ENCODE data around the gene FLOT1.

The FLOT1 gene, protein sequence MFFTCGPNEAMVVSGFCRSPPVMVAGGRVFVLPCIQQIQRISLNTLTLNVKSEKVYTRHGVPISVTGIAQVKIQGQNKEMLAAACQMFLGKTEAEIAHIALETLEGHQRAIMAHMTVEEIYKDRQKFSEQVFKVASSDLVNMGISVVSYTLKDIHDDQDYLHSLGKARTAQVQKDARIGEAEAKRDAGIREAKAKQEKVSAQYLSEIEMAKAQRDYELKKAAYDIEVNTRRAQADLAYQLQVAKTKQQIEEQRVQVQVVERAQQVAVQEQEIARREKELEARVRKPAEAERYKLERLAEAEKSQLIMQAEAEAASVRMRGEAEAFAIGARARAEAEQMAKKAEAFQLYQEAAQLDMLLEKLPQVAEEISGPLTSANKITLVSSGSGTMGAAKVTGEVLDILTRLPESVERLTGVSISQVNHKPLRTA

DNA sequence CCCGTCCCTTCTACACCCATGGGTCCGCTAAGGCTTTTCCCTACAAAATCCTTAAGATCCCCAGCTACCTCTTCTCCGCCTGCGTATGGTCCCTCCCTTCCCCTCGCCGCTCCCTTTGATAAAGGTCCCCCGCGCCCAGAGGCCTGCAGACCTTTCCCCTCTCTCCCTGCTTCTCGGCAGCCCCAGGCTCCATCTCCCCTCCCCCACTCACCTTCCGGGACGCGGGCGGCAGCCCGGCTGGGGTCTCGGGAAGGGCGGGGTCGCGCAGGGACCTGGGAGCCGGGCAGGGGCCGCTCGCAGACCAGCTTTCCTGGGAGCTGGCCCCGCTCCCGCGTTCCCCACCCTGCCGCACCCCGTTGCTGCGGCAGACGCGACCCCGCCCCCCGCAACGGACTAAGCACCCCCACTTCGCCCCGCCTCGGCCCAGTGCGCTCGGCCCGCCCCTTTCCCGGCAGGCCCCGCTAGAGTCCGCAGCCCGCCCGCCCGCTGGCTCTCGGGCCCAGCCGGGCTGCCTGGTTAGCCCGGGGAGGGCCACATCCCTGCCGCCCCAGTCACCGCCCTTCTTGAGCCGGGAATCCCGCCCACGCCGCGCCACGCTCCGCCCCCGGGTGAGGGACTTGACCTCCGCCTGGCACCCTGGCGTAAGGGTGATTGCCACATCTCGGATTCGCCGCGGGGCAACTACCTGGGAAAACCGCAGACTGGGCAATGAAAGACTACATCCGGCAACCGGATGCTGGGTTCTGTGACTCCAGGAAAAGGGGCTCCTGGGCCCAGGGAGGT is at the start of gene FLOT1:
TSS of gene FLOT1 (minus strand) at position 372 of the 783 bp plus-strand sequence. CDS start 498 bp downstream, outside the sequence.
- DNase-seq (ENCODE audit: low read depth in 3 of 3), result peak; percentile 89 to 95 (median 91)

DNA sequence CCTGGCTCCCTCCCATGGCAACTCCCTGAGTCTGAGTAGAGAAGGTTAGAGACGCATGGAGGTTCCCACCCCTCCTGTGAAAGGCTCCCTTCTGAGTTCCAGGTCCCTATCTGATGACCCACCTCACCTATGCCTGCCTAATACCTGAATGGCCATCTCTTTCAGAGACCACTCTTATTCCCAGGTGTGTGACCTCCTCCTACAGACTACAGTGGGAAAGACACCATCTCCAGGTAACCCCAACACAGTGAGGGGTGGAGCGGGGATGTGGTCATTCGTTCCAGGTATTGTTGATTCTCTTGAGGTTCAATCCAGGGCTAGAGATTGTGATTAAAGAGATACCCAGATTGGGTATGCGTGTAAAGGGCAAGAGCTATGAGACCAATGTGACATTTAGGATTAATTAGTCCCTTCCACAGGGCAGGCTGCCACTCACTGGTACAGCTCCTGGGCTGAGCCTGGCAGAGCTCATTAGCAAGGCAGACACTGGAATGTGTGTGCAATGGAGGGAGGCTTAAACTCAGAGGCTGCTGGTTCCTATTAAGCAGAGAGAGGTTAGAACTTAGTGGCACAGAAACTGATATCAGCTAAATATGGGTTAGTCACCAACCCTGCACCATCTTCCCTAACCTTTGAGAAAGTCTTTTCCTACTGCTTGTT is 48.4 kb upstream of the FLOT1 start:
- no peak for DNase-seq (ENCODE audit: low read depth in 3 of 3)

DNA sequence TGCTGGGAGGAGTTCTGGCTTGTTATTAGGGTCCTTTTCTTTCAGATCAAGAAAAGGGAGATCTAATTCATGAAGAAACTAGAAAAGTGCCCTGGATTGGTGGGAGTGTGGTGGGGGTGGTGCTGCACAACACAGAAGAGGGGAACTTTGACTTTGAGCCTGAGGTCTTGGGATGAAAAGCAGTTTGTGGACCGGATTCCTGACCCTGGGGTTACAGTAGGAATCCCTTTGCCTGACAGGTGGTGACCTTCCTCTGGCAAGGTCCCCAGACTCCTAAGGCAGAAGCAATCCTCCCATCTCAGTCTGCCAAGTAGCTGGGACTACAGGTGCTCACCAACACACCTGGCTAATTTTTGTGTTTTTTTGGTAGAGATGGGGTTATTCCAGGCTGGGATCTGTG is 47.1 kb upstream of the FLOT1 start:
- no peak for DNase-seq (ENCODE audit: low read depth in 3 of 3)

DNA sequence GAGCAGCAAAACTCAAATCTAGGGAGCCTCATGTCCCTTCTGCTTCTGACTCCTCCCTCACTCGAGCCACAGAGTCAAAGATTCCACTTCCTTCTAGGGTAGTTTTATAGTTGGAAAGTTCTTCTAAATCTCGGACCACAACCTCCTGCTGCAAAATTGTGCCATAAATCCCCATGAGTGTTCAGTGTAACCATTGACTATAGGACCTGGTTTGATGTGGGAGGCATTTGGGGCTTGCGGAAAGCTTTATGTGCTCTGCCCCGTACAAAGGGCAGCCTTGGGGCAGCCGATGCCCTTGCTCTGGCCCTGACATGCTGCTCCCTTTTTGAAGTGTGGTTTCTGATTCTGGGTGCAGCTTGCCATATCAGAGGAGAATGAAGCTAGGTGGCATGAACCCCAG is 45.5 kb upstream of the FLOT1 start:
- DNase-seq (ENCODE audit: low read depth in 3 of 3), result no peak

DNA sequence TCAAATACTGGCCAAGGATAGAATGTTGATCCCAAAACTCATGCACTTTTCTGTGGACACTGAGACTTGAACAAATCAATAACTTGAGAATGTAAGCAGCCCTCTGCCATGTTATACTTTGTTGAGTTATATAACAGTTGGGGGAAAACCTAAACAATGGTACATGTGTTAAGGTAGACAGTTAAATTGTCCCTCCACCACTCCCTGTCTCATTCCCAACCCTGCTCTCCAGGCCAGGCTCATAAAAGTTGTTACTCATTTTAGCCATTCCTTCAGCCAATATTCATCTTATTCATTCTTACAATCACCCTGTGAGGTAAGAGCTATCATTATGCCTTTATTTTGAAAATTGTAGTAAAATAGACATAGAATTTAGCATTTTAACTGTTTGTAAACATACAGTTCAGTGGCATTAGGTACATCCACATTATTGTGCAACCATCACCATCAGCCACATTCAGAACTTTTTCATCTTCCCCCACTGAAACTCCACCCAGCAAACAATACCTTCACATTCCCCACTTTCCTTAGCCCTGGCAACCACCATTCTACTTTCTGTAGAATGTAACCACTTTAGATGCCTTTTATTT is 40.0 kb upstream of the FLOT1 start:
- DNase-seq (ENCODE audit: low read depth in 3 of 3), result no peak

DNA sequence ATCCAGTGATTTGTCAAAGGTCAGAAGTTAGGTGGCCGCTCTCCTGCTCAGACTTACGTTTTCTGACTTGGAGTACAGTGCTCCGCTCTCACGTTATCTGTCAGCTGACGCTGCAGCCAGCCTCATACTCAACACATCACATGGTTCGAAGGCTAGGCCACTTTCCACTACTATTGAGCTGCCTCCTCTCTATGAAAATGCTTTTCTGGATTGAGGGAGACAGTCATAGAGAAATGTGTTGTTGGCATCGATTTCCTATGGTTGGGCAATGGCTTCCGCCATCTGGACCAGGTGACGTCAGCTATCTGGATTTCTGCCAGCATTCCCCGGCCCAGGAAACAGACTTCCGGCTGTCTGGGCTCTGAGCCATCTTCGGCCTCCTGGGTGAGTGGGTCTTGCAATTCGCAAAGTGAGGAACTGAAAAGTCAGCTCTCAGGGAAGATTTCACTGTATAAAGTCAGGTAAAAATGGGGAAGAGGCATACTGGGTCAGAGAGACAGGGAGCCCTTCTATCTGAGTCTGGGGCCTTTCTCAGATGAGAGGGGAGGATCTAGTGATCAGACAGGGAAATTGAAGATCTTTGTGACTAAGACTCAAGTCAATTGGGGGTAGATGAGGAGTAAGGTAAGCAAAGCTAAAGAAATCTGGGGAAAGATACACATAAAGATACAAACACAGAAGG is 39.4 kb upstream of the FLOT1 start:
- no peak for DNase-seq (ENCODE audit: low read depth in 3 of 3)

DNA sequence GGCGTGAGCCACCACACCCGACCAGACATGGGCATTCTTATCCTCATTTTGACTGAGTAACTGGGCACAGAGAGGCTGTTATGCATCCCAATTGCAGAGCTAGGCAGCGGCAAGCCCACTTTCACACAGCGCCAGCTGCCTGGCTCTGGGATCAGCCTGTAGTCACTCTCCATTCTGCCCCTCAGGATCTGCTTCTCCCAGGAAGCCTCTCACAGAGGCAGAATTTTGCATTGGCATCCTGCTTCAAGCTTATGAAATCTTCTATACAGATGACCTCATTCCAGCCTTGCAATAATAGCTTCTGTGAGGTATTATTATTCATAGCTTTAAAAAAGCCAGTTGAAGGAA is 38.9 kb upstream of the FLOT1 start:
- no peak for DNase-seq (ENCODE audit: low read depth in 3 of 3)

DNA sequence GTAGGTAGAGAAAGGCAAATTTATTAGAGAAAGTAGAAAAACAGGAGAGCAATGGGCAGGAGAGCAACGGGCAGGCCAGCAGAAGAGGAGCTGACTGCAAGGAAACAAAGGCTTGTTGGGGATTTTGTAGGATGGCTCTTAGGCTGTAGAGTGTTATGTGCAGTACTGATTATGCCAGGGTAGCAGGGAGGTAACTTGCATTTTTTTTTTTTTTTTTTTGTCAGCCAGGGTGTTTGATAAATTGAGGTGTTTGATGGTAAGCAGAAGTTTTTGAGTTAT is 38.1 kb upstream of the FLOT1 start:
- no peak for DNase-seq (ENCODE audit: low read depth in 3 of 3)

DNA sequence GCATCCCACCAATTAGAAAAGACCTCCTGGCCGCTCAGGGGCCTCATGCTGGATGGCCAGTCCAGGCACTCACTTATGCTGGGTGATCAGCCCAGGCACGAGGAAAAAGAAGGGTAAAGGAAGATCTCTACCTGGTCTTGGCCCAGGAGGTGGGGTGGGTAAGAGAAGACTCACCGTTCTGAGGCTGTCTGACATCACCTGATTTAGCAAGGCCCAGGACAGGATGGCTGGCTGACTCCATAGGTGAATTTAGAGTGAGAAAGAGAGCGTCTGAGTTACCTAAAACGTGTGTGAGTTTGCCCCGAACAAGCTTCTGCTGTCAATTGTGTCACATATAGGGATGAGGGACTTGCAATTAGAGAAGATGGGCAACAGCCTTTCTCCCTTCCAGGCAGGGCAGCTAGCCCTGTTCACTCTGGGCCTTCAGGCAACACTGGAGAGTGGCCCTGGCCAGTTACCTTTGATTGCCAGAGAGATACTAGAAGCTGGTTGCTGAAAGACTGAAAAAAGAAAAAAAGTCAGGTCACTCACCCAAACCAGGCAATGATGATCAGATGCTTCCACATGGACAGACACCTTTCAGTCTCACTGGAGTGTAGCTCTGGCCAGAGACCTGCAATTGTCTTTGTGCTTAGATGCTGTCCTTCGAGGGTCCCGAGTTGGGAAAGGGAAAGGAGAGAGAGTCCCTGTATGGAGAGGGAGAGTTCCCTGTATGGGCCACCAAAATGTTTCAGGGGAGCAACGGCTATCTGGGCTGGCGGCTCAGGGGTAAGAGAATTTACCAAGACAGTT is 37.6 kb upstream of the FLOT1 start:
- no peak for DNase-seq (ENCODE audit: low read depth in 3 of 3)

DNA sequence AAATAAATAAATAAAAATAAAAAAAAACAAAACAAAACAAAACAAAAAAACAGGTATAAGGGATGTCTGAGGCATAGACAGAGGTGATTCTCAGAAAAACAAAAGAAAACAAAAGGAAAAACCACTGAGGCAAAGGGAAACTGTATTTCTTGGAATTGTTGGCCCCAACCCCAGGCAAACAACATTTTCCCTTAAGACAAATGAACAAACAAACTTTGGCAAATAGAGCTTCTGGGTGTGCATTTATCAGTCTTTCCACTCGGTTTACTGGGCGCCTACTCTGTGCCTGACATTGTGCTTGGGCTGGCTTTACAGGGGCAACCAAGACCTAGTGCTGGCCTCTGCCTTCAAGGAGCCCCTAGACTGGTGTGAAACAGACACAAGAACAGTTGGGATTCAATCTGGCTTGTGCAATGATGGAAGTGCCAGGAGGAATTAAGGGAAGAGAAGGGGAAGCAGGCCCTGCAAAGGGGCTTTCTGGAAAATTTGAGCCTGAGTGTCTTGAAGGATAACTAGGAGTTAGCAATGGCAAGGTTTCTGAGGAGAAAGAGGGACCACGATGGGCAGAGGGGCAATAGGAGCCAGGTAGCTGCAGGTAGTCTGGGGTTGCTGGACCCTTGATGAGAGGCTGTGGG is 35.6 kb upstream of the FLOT1 start:
- DNase-seq (ENCODE audit: low read depth in 3 of 3), result no peak

DNA sequence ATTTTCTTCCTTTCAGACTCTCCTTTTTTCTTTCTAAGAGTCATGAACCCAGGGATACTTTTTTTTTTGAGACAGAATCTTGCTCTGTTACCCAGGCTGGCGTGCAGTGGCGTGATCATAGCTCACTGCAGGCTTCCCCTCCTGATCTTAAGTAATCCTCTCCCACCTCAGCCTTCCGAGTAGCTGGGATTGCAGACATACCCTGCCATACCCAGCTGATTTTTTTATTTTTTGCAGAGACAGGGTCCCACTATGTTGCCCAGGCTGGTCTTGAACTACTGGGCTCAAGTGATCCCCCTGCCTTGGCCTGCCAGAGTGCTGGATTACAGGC is 34.6 kb upstream of the FLOT1 start:
- DNase-seq (ENCODE audit: low read depth in 3 of 3), result no peak

DNA sequence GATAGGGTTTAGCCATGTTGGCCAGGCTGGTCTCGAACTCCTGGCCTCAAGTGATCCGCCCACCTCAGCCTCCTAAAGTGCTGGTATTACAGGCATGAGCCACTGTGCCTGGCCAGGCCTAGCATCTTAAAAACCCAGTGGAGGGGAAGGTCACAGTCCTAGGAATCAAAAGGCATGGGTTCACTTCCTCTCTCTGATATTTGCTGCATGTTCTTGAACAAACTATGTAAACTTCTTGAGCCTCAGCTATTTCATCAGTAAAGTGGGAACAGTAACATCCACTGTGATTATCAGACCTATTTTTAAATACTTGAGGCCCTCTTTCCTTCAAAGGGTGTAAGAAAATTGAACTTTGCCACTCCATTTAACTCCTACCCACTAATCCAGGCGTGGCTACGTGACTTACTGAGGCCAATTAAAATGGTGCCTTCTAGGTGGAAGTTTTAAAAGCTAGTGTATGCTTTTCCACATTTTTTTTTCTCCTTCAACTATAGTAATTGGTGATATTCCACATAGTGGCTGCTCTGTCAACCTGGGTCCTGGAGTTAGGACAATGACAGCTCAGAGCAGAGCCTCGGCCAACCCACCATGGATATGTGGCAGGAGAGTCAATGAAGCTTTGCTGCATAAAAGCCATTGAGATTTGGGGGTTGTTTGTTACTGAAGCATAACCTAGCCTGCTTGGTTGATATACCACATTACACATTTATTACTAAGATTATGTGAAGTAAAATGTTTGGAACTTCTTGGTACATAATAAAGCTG is 34.1 kb upstream of the FLOT1 start:
- DNase-seq (ENCODE audit: low read depth in 3 of 3), result no peak

DNA sequence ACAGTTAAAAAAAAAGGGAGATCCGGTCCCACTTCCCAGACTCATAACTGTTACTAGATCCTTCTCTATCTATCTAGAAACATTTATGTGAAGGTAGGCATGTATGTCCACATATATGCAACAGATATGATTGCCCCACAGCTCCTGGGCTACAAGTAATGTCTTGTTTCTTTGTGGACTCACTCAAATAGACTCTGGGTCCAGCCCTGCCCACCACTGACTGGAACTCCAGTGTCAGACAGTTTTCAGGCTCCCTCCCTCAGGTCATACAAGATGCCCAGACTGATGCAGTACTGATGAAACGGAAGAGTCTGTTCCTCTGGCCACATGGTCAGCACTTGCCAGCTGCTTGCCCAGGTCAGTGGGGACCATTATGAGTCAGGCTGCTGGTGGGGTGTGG is 32.6 kb upstream of the FLOT1 start:
- DNase-seq (ENCODE audit: low read depth in 3 of 3), result no peak

DNA sequence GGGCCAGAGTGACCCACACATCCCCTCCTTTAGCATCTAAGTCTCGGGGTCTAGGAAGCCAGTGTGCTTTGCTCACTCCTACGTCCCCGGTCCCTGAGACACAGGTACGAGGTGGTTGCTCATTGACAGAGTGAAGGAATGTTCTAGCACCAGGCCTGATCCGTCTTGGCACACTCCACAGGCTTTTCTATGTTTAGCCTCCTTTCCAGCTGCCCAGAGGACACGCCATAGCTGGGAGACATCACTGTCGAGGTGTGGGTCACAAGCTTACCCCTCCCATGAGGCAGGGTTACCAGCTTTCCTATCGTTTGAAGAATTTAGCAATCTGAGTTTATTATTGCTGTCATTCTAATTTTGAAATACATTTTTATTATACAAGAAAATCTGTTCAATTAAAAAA is 32.2 kb upstream of the FLOT1 start:
- DNase-seq (ENCODE audit: low read depth in 3 of 3), result no peak

DNA sequence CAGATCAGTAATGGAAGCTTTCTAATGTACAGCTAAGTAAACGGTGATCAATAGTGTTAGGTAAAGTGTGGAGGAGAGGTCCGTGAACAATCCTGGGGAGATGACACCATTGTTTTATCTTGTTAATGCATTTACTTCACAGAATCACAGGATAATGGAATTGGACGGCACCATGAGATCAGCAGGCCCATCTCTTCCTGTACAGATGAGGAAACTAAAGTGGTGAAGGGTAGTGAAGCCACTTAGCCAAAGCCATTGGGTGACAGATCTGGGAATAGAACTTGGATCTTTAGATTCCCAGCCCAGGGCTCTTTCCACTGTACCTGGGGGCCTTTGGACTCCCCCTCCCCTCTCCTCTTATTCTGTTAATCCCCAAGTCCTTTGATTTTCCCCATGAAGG is 28.1 kb upstream of the FLOT1 start:
- DNase-seq (ENCODE audit: low read depth in 3 of 3), result no peak

DNA sequence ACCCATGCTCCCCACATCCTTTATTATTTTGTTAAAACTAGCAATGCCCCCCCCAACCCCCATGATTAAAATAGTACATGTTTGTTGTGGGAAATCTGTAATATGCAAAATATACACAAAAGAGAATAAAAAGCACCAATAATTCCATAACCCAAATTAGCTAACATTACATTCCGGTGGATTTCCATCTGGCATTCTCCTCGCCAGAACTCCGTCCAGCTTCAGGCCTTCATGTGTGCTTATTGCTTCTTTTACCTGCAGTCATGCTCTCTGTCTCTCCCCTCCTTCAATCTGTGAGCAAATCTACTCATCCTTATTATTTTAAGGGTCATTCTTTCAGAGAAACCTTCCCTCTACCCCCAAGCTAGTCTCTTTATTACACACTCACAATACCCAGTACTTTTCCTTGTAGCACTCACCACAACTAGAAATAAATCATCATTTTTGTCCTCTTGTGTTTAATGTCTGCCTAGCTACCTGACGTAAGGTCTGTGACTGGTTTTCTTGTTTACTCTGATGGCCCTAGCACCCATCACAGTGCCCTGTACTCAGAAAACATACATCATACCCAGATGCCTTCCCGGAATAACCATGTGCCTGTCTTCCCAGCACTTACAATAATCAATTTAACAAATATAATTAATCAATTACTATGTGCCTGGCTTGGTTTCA is 27.5 kb upstream of the FLOT1 start:
- DNase-seq (ENCODE audit: low read depth in 3 of 3), result no peak

DNA sequence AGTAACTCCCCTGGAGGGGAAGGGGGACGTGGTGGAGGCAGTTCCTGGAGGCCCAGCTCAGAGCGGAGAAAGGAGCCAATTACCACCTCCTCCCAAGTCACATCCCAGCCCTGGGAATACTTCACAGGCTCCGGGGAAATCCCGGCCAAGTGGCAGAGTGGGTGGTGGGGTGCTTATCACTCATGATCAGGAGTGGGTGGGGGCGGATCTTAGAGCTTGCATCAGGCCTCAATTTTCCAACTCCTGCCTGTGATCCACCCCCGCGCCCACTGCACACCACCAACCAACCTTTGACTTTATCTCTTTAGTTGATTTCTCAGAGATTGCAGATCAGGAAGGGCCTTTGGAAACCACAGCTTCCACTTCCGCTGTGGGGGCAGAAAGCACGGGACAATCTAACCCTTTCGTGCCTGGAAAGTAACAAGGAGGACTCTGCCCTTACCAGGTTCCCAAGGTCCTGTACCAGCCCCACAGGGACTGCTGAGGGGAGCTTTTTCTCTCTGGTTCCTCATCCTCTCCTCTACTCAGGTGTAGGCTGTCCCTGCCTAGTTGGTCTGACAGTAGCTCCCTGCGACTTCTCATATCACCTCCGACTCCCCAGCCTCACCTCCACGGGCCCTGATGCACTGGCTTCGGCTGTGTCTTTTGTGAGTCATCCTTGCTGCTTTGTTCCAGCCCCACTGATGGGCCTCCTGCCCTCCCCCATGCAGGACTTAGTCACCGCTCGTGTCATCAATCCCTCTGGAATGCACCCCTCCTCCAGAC is 26.8 kb upstream of the FLOT1 start:
- DNase-seq (ENCODE audit: low read depth in 3 of 3), result peak; percentile 60 to 81 (median 80)

DNA sequence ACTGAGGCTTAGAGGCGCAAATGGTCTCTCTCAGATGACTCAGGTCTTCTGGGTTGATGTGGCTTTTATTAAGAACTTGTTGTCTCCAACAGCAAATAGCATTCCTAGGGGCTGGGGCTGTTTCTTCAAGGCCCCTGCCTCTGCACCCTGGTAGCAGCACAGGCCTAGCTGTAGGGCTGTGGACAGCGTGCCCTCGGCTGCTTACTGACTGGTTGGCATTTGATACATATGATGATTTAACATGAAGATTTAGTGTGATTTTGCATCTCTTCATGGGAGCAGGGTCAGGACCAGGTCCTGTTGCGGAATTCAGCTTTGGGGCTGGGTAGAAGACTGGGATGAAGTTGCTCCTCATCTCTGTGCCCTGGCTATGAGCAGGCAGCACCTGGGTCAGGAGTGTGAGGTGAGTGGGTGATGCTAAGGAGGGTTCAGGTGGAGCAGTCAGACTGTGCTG is 26.2 kb upstream of the FLOT1 start:
- DNase-seq (ENCODE audit: low read depth in 3 of 3), result no peak

DNA sequence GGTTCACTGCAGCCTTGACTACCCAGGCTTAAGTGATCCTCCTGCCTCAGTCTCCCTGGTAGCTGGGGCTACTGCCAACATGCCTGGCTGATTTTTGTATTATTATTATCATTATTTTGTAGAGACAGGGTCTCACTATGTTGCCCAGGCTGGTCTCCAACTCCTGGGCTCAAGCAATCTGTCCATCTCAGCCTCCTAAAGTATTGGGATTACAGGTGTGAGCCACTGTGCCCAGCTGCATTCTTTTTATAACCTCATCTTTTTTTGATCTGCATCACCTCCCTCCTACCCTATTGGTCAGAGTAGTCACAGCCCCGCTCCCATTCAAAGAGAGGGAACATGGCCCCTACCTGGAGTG is 25.4 kb upstream of the FLOT1 start:
- DNase-seq (ENCODE audit: low read depth in 3 of 3), result no peak

All from stimulated activated CD4-positive, alpha-beta T cell treated with anti-CD3 and anti-CD28 coated beads, TNF-alpha, amount 100 ng/mL, for 4 hours (primary cell).